NCI-H1092 (cell line): ENCODE measurements around the gene PLEKHA6.
"Not testable (repeated sequence)": the region's sequence is repeated elsewhere in the genome, so short reads cannot be mapped to it uniquely, and the experiment has no call there.

Source experiments
- DNase-seq: peaks from one replicate; lab custom pipeline; 2025; lab: John Stamatoyannopoulos, UW

PLEKHA6 gene

DNA sequence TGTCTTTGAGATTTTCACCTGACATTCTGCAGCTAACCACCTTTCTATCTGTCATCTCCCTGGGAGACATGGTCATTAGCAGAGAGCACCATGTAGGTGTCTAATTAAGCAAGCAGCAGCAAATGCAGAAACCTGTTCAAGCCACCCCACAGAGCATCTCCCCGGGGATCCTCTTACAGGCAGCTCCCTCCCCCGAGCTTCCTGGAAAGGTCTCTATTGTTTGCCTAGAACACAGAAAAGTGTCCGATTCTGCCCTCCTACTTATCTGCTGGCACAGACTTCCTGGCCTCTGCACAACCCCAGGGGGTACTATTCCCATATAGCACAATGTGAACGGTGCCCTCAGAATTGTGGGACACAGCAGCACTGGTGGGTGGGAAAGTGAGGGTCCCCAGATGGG lies 46.1 kb downstream of the PLEKHA6 start:
- no peak for DNase-seq

- DNase-seq: not testable (repeated sequence)
Measured at GRCh38 chr1:204310970-204311369, 48.8 kb downstream of the PLEKHA6 start.

DNA sequence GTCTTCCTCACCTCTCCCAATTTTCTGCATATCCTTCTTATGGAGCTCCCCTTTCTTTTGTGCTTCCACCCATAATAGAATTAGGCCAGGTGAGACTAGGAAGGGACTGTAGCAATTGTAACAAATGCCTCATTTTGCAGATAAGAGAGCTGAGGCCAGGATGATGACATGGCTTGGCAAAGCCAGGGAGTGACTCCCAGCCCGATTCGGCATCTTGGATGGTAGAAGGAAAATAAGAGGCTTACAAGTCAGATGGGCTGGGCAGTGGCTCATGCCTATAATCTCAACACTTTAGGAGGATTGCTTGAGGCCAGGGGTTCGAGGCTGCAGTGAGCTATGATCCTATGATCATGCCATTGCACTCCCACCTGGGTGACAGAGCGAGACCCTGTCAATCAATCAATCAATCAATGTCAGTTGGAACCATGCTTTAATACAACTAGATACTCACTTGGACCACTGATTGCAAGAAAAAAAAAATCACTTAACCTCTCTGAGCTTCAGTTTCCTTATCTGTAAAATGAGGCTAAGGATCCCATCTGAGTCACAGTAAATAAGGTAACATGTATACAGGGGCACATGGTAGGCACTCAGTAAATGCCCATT lies 51.6 kb downstream of the PLEKHA6 start:
- DNase-seq: no peak

DNA sequence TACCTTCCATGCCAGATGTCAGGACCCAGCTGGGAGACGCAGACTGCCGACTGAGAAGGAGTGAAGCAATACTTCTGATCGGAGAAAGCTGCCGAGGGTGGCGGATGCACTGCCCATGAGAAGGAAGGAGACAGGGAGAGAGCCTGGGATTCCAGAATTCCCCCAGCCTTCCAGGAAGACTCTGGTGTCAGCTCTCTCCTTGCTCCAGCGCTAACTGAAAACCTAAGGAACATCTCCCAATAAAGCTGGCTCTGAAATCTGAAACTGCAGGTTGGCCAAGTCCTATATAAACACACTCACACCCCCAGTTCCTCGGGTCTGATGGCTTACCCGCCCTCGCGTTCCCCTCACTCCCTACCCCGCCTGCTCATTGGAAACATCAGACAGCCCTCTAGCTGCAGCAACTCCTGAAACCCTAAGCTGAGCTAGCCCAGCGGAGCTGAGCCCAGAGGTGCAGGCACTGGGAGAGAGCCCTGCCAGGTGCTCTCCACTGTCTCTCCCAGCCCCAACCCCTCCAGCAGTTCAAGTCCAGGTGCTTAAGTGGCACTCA lies 52.3 kb downstream of the PLEKHA6 start:
- DNase-seq: peak; percentile 20

DNA sequence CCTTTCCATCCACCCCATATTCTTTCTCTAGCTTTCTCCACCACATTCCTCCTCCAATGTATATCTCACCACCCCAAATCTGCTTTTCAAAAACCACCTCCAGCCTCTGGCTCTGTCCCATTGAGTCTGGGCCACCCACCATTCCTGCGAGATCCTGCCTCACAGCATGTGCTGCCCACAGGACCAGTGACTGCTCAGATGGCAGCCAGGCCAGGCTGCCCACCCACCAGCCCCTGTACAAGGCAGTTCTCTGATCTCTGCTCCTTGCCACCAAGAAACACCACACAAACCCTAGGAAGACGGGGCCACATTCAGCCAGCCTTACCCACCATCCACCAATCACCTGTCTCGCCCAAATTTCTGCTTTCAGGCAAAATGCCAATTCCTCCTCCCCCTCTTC lies 53.7 kb downstream of the PLEKHA6 start:
- DNase-seq: no peak

GRCh38 chr1:204304067-204304466 lies 55.7 kb downstream of the PLEKHA6 start:
- DNase-seq: no peak

DNA sequence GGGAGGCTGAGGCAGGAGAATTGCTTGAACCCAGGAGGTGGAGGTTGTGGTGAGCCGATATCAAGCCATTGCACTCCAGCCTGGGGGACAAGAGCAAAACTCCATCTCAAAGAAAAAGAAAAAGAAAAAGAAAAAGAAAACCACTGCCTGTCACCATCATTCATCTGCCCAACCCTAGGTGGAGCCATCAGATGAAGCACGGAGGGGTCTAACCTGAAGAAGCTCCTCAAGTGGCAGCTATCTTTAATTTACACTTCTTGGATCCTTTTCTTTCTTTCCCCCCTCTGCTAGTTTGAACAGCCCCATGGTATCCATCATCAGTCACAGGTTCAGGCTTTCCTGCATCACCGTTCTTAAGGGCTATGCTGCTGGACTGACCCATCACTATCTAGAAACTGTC lies 57.0 kb downstream of the PLEKHA6 start:
- DNase-seq: no peak

DNA sequence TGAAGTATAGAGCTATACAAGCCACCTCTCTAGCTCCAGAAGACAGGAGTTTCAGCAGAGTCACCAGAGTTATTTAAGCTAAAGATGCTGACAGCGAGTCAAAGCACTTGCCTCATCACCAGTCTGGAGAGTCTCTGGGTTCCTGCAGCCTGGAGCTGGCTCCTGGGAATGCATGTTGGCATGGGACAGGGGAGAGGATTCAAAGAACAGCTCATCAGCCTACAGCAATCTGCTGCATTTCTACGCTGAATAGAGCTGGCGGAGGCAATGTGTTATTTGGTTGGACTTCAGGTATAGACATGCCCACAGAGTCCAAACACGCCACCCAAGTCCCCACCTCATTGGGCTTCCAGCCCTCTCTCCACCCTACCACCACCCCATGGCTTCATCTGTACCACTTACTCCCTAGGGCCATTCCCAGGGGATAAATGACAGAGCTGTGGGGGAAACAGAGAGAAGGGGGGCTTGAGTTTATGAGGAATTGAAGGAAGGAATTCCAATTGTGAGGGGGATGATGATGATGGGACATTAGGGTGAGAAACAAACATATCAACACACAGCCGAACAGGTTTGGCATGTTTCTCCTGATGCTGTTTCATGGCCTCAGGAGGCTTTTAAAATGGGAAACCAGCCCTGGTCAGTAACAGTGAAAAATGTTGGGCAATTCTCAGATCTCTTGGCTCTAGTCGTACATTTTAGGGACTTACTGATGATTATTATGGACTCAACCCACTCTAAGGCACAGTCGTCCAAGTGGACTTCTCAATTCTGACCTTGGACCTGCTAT lies 58.4 kb downstream of the PLEKHA6 start:
- no peak for DNase-seq

GRCh38 chr1:204299814-204300365 lies 59.8 kb downstream of the PLEKHA6 start:
- DNase-seq: no peak

- DNase-seq: no peak
Measured at GRCh38 chr1:204296431-204296988, 63.2 kb downstream of the PLEKHA6 start.

DNA sequence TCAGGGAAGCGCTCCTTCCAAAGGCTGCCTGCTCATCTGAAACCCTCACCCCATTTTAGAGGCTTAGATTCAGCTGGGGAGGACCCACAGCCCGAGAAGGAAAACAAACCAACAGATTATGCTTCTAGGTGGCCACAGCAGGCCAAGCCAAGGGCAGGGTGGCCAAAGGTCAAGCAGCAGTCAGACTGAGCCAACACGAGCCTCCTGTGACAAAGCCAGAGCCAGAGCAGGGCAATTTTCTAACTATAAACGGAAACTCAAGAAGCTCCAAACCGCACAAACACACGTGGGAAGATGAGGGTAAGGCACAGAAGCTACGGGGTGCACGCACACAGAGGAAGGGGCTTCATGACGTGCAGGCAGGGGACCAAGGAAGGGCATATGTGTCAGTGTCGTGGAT lies 64.1 kb downstream of the PLEKHA6 start:
- DNase-seq: no peak

- DNase-seq: no peak
Measured at GRCh38 chr1:204294357-204294756, 65.4 kb downstream of the PLEKHA6 start.

DNA sequence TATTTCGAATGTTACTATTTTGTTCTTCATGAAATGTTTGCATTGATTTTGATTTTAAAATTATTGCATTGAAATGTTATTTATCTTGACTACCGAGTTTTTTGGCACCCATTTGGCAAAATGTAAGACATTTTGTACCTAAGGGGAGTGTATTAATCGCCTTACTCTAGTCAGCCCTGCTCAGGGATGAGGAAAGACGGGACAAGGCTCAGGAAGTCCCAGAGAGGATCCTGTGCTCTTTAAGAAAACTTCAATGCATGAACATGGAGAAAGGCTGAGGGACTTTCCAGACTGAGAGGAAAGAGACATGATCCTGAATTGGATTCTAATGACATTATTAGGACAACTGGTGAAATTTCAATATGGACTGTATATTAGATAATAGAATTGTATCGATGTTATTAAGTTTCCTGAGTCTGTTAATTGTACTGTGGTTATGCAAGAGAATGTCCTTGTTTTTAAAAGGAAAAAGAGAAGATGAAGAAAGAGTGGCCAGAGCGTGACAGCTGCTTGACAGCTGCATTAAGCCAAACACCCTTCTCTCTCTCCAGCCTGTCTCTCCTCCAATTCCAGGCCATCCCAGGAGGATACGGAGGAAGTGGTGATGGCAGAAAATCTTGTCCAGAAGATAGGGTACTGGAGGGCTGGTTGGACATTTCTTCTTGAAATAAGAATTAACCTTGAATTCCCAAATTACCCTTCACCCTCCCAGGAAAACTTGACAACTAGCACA lies 66.0 kb downstream of the PLEKHA6 start:
- DNase-seq: no peak

- no peak for DNase-seq
Measured at GRCh38 chr1:204292740-204293139, 67.0 kb downstream of the PLEKHA6 start.

DNA sequence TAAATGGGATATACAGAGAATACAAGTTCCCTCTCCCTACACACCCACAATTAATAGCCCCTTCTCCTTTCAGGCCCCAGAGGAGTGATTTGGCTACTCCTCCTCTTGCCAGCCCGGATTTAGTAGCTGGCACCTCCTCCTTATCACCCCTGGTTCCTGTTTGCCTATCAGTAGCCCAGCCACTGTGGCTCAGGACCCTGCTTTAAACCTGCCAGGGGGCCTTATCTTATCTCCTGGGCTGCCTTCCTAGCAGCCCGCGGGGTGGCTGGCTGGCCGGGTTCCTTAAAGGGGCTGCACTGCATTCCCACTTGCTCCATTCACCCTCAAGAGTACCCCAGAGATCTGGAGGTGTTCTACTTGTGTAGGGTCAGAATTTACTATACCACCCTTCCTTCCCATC lies 70.4 kb downstream of the PLEKHA6 start:
- no peak for DNase-seq

GRCh38 chr1:204288021-204288588 lies 71.6 kb downstream of the PLEKHA6 start:
- DNase-seq: no peak

- DNase-seq: no peak
Measured at GRCh38 chr1:204287466-204287891, 72.2 kb downstream of the PLEKHA6 start.

- DNase-seq: peak; percentile 55
Measured at GRCh38 chr1:204286831-204287421, 72.8 kb downstream of the PLEKHA6 start.

GRCh38 chr1:204286315-204286714 lies 73.4 kb downstream of the PLEKHA6 start:
- no peak for DNase-seq

DNA sequence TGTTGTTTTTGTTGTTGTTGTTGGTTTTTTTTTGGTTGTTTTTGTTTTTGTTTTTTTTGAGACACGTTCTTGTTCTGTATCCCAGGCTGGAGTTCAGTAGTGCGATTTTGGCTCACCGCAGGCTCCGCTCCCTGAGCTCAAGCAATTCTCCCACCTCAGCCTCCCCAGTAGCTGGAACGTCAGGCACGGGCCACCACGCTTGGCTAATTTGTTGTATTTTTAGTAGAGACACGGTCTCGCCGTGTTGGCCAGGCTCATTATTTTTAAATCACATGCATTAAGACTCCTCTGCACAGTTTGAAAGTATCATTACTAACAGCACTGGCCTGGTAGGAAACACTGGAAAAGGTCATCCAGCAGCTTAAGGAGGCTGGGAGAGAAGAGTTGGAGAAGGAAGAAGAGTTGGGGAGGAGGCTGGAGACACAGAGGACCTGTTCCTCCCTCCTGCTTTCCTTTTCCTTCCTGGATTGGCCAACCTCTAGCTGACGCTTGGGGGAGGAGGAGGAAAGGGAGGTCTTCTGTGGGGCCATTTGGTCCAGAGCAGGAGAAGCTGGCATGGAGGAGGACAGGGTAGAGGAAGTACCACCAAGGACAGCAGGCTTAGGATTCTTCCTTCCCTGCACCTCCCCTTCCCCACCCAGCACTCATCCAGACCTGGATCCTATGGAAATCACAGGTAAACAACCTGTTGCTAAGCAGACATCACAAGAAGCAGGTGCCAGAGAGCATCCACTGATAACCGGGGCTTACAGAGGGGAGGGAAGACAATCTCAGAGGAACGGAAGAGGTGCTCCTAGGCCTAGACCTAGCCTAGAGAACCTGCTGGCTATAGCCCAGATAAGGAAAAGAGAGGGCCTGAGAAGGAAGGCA lies 74.1 kb downstream of the PLEKHA6 start:
- DNase-seq: no peak
